HG02588 (cell line): ENCODE measurements around the gene SOHLH1.

Experiments
- ATAC-seq: cut with Tn5 transposase; IDR thresholded peaks from one replicate; pipeline ENCODE4 v1.9.1; 2021; ENCODE audit warnings: mild to moderate bottlenecking, moderate library complexity; ENCODE audit not compliant: unreplicated experiment

SOHLH1 gene

DNA sequence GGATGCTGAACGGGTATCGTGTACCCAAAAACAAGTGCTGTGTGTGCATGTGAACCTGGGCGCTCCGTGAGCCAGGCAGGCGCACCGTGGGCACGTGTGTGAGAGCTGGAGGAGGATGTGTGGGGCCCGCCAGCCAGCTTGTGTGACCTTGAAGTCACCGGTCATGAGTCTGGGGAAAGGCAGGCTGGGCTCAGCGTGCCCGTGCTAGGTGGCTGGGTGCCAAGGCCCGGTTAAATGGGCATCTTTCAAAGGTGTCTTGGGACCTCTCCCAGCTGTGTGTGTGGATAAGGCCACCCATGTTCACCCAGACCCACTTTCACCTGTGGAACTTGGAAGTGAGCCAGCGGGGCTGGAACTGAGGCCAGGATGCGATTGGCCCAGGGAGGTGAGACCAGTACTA is 6.1 kb upstream of the SOHLH1 start:
- no peak for ATAC-seq

DNA sequence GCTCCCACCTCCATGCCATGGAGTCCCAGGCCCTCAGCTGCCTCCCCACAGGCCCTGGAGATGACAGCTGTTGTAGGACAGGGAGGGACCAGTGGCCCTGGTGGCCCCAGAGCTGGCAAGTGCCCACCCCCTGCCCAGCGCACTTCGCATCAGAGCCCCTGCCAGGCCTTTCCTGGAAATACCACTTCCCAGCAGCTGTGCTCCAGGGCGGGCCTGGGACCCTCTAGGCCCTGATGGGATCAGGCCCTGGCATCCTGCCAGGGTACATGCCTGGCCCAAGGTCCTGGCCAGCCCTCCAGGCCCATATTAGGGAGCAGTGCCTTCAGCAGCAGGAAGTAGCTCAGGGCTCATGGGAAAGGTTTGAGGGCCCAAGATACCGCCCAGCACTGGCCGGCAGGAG is 5.2 kb upstream of the SOHLH1 start:
- no peak for ATAC-seq

DNA sequence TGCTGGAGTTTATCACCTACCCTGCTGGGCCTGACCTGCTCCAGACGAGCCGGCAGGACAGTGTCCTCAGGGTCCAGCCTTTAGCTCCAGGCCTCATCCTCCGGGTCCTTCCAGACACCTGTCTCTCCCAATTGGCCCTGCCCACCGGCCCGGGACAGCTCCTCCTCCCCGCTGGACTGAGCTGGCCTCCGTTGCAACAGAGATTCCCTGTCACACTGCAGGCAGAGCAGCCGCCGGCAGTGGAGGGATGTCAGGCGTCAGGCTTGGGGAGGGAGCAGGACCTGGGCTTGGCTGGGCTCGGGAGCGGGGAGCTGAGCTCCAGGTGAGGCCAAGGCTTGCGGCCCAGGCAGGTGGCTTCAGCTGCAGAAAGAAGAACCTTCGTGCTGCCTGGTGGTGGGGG is 4.4 kb upstream of the SOHLH1 start:
- no peak for ATAC-seq

DNA sequence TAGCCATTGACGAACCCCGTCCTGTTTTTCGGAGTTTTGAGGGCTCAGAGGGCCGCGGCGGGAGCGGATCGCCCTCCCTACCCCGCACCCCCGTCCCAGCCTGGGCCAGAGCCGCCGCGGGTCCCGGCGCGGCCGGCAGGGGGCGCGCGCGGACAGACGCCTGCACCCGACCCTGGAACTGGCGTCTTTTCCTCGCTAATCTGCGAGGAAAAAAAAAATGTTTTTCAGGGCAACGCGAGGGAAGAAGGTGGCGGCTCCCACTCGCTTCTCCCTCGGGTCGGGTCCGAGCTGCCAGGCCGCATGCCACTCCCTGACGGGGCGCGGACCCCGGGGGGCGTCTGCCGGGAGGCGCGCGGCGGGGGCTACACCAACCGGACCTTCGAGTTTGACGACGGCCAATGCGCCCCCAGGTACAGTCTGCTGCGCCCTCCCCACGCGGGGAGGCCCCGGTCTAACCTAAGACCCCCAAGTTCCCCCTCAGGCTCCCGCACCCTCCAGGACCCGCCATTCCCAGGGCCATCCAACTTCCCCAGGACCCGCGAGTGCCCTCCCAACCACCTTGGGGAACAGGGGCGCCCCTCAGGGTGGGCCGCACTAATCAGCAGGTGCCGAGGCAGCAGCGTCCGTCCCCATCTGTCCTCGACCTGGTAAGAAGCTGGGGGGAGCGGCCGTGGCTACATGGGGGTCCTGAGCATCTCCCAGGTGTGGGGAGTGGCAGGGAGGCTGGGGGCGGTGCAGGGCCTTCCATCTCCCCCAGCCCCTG is 2.9 kb upstream of the SOHLH1 start, which contains the start of gene KCNT1:
KCNT1 (plus strand) TSS at position 227 of the 763 bp plus-strand sequence; CDS start at position 301, 74 bp downstream.
- no peak for ATAC-seq

DNA sequence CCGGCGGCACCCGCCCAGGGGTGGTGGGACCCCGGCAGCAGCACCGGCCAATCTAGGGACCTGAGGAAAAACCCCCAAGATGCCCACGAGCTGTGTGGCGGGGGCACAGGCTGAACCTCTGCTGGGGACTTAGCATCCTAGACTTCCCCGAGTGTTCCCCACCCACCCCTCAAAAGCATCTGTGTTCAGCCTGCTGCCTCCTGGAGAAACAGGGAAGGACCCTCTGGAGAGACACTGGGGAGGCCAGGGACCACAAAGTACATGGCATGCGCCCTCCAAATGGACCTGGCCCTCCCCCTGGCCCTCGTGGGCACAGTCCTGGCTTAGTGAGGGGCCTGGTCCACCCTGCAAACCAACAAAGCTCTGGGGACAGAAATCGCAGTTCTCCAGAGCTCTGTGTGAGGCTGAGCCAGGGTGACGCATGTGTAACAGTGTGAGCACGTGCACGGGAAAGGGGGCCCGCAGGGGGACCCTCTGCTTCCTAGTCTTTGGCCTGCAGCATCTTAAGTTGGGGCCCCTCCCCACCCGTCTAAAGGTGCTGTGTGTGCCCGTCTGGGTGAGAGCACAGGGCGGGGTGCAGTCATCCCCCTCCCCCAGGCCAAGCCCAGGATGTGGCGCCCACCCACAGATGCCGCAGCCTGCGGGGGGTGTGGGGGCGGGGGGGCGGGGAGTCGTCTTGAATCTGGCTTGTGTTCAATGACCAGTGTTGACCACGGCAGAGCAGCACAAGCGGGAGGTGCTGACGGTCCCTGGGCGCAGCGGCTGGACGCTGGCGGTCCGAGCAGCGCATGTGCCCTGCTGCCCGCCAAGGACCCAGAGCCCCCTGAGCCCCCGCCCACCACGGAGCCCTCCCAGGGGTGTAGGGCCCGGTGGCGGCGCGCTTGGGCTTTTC is 2.0 kb upstream of the SOHLH1 start:
- ATAC-seq: no peak

DNA sequence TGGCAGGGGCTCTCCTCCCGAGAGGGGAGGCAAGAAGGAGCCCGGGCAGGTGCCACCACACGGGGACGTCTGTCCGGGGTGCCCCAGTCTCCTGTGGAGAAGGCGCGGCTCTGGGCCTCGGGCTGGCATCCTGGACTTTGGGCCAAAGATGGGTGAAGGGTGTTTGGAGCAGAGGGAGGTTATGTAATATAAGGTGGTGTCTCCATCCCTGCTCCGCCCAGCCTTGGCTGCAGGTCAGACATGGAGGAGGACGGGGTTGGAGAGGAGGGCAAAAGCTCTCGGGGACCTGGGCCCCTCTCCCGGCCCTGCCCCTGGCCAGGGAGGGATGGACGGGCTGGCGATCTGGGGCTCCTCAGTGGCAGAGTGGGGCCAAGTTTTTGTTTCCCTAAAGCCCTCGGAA is 1.2 kb upstream of the SOHLH1 start:
- no peak for ATAC-seq

DNA sequence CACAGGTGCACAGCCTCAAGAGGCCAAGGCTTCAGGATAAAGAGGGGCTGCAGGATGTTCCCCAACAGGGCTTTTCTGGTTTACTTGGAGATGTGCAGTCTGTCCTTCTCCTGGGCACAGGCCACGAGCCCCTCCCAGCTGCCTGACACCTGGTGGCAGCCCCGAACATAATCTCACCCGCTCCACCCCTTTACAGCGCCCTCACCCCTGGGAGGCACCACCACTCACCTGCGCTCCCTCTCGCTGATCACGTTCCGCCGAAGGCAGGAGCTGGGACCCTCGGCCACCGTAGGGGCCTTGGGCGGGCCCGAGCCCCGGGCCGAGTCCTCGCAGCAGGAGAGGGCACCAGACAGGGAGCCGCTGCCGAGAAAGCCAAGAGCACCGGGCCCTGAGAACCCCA is 514 bp downstream of the SOHLH1 start:
- no peak for ATAC-seq

DNA sequence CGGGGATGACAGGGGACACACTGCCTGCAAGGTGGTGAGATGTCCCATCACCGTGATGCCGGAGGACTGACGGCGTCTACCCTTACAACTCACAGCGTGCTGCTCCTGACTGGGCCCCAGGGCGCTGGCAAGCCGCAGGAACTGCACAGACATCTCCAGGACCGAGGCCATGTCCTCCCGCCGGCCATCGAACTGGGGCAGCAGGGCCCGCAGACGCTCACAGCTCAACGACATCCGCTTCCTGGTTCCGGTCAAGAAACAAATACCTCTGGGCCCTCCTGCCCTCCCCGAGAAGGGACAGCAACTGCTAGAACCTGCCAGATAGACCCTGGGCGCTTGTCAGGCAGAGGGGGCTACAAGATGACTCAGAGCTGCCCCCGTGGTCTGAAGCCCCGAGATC is 1.0 kb downstream of the SOHLH1 start:
- ATAC-seq: no peak

DNA sequence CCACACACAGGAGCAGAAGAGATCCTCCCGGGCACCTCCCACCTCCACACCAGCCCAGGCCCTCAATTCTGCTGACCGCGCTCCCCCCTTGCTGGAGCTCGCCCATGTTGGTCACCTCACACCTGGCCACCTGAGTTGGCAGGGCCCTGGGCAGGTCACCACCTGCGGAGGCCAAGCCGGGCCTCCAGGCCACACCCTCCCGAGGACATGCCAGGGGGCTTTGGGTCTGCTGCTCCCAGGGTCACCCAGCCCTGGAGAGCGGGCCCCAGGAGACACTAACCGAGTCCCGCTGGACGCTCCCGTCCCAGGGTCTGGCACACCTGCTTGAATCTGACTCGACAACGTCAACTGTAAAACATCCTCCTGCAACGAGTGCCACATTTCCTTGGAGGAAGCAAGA is 2.1 kb downstream of the SOHLH1 start:
- no peak for ATAC-seq

DNA sequence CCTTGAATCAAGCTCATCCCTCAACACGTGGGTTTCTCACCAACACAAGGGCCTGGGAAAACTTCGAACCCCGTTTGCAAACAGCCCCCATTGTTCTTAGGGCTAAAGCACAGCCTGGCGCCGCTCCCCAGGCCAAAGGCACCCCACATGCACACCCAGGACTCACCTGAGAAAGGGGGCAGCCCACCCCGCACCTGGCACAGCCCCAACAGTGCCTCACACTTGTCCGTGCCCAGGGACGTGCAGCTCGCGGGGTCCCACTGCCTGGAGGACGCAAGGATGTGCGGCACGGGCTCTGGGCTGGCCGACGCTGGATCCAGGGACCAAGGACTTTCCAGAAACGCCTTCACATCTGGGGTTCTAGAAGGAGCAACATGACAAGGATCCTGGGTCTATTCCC is 2.8 kb downstream of the SOHLH1 start:
- no peak for ATAC-seq

DNA sequence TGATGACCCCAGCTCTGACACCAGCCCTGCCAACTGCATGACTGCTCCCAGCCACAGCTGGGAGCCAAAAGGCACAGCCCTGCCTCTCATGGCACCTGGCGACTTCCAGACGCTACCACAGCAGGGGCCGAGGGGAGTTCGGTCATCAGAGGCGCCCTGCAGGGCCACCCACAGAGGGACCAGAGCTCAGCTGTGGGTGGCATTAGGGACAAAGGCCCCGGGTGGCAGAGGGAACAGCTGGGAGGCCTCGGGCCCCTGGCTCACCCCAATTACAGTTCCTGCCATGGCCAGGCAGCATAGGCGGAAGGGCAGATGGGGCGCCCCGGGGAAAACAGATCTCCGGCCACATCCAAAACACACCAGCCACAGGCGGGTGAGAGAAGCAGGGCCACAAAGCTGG is 3.6 kb downstream of the SOHLH1 start:
- ATAC-seq: no peak

DNA sequence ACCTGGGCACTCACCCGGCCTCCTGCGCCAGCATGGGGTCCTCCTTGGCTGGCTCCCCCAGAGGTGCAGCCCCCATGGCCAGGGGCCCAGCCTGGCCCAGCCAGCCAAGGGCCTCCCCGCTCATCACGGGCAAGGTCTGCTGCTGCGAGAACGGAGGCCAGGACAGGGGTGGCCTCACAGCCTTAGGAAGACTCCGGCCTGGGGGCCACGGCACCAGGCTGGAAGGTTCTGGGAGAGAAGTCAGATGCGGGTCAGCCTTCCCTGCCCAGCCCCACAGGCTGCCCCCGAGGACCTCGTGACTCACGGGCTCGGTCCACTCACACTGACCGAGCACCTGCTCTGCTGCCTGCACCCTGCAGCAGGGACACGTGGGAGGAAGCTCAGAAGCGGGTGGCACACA is 4.2 kb downstream of the SOHLH1 start:
- no peak for ATAC-seq

DNA sequence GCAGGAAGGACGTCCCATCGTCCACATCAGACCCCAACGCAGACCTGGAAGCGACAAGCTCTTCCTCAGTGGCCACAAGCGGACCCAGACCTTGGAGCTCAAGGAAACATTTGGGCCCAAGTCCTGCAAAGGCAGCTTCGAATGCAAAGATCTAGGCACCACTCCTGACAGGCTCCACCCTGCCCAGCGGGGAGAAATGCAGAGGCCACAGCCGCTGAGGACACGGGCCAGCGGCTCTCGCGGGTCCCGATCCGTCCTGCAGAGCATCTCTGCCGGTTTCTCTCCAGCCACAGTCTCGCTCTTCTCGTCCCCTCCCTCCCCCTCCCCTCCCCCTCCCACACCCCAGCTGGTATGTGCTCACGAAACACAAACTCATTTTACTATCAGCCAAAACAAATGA is 4.9 kb downstream of the SOHLH1 start:
- ATAC-seq: no peak

DNA sequence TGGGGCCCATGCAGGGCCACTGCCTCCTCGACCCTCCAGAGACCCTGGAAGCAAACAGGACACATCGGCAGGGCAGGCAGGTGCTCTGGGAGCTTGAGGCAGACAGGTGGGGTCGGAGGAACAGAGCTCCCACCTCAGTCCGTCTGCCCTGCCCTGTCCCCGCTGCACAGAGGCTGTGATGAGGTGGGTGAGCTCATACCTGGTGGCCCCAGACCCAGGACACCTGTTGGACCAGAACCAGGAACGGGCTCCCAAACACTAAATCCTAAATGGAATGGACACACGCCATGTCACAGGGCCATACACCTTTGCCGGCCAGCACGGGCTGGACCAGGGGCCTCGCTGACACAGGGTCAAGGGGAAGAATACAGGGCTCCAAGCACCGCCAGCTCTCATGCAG is 5.5 kb downstream of the SOHLH1 start:
- no peak for ATAC-seq

DNA sequence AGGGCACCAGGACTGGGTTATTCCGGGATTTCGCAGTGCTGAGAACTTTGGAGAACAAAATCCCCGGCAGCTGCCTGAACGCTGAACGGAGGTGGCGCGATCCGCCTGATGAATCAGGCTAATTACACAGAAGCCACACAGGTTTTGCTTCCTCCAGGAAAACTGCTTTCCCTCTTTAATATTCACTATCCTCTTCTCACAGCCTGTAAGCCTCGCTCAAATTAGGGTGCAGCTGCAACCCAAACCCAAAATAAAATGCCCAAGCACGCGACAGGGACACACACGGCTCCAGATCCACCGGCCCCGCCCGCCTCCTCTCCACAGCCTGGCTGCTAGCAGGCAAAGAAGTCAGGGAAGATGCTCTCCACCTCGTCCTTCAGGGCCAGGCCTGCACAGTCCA is 6.0 kb downstream of the SOHLH1 start:
- no peak for ATAC-seq

DNA sequence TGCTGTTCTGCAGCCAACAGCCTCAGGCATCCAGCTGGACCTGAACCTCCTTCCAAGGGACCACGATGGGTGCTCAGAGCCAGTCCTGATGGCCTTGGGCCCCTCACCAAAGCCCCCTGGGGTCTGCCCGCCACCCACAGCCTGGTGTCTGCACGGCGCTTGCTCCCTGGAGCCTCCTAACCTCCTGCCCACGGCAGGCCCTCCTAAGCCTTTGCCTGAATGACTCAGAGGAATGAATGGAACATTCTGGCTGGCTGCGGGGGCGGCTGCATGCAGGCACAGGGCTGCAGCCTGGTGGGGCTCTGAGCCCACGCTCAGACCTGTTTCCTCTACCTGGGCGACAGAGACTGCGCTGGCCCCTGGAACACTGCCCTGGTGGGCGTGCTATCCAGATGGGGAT is 6.9 kb downstream of the SOHLH1 start:
- no peak for ATAC-seq

DNA sequence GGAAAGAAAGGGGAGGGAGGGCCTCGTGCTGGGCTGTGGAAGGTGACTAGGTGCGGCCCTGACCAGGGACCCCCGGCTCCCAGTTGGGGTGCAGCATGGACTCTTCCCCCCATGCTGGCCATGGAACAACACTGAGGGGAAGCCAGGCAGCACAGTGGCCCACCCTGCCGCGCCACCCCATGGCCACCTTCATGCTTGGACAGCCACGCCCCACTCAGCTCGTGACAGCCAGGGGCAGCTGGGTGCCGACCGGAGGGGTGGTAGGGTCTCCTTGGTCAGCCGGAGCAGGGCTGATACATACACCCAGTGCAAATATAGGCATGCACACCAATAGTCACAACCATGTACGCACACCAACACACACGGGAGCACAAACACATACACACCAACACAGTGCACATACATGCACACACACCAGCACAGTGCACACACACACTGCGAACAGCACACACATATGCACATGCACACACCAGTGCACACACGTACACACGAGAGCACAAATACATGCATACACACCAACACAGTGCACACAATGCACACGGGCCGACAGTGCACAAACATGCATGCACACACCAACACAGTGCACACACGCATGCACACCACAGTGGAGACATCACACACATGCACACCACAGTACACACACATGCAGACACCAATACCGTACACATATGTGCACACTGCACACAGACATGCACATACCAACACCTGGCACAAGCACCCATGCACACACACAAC is 8.3 kb downstream of the SOHLH1 start:
- no peak for ATAC-seq

DNA sequence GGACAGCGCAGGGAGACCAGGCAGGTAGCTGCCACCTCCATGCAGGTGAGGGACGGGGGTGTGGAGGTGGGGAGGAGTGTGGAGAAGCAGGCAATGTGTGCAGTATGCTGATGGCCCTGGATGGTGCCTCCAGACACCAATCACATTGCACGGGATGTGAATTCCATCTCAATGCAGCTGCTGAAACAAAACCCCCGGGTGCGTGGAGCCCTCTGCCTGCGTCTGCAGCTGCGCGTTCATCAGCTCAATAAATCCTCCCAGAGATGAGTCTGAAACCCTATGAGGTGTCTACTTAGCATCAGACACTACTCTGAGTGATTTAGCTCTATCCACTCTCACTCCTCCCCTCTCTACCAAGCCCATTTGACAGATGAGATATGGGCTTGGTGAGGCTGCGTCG is 10.3 kb downstream of the SOHLH1 start:
- ATAC-seq: no peak

DNA sequence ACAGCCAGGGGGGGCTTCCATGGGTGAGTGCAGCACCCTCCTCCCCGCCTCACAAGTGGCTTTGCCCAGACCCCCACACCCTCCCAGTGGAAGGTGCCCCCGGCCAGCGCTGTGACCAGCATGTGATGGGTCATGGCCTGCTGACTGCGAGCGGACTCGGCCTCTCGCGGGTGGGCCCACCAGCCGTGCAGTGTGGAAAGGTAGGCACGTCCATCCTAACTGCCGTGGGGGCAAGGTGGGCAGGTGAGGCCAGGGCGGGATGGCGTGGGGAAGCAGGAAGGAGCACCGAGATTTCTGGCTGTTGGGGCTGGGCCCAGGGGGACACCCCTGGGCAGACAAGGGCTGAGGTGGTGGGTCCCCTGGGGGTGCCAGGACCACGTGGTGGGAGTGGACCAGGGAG is 12.1 kb downstream of the SOHLH1 start:
- ATAC-seq: no peak

DNA sequence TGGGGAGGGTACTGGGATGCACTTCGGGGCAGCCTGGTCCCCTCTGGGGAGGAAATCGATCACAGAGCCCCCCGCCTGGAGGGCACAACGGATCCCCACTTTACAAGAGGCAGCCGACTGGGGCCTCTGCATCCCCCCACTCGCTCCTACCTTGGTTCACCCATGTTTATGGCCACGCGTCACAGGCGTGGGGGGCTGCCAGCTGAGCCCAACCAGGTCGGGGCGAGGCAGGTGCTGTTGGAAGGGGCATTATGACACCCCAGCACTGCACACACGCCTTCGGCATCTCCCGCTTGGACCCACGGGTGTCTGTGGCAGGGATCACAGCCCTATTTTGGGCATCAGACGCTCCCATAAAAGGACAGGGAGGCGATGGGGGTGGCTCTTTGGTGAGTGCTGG is 14.6 kb downstream of the SOHLH1 start:
- ATAC-seq: no peak

DNA sequence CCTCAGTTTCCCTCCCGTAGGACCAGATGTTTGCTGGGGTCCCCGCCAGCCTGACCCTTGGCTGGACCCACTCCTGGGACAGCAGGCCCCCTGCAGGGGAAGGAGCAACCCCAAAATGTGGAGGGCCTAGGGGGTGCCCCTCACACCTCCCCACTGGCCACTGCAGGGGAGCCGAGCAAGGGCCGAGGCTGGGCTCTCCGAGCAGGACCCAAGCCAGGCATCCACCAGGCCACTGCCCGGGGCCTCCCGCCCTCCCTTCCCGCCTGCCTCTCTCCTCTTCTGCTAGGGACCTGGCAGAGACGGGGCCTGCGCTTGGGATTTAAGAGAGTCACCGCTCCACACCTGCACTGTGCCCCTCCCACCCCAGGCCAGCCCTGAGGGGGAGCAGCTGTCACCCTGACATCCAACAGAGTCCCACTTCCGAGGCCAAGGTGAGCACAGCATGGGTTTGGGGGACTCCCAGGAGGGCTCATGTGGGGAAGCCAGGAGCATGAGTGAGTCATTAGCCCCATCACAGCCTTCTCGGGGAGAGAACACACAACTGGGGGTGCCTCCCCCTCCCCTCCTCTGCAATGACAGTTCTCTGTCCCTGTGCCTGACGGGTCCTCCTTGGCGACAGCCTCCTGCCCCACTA is 15.8 kb downstream of the SOHLH1 start:
- ATAC-seq: no peak
